ENCODE measurements around the gene ABI3BP. TPM values are rescaled to one million over a fixed set of nuclear protein-coding genes. Genes with fewer than 3 reads are reported as not detected.

Gene ABI3BP
- total RNA-seq, 2 experiments from 2014 or later: not detected

DNA sequence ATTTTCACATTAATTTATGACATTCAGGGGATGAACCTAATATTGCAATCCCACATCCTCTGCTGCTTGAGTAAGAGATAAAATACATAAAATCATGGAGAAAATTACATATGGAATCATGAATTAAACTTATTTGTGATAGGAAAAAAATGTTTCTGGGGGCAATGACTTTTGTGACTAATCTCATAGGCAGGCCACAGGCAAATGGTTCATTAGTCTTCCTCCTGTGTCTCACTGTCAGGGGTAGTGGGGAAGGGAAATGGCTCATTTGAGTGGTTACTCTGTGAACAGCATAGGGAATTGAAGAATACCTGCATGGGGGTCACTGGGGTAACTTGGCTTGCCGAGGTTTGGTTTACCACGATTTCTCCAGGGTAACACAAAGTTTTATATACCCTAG is 211.9 kb downstream of the ABI3BP start:
- no peaks in the 10 kb centered on the region for H3K4me1 Mint-ChIP-seq (ENCODE audit: low read depth)
- Histone ChIP-seq H3K9me3 (ENCODE audit: control insufficient read depth in 1 of 2, insufficient read depth in 1 of 2, low read length in 2 of 2) (peaks cover 0 to 3% of the 10 kb centered on the region in 2 experiments), H3K27ac (ENCODE audit: low read depth in 1 of 2, low read length in 2 of 2) (no peak overlapping the region), H3K36me3 (ENCODE audit: insufficient read depth, low read length) (no peaks in the 10 kb centered on the region), H3K4me3 (ENCODE audit: low read length) (no peak overlapping the region), H3K4me1 (ENCODE audit: insufficient read depth, low read length) (no peaks in the 10 kb centered on the region), H3K27me3 (ENCODE audit: control insufficient read depth in 1 of 2, insufficient read depth in 2 of 2, low read length in 2 of 2) (no peaks in the 10 kb centered on the region)
- DNase-seq: no peak
- H3K27ac Mint-ChIP-seq: no peak overlapping the region
- H3K9me3 Mint-ChIP-seq: no peaks in the 10 kb centered on the region
- TF ChIP-seq, protein P1, sequence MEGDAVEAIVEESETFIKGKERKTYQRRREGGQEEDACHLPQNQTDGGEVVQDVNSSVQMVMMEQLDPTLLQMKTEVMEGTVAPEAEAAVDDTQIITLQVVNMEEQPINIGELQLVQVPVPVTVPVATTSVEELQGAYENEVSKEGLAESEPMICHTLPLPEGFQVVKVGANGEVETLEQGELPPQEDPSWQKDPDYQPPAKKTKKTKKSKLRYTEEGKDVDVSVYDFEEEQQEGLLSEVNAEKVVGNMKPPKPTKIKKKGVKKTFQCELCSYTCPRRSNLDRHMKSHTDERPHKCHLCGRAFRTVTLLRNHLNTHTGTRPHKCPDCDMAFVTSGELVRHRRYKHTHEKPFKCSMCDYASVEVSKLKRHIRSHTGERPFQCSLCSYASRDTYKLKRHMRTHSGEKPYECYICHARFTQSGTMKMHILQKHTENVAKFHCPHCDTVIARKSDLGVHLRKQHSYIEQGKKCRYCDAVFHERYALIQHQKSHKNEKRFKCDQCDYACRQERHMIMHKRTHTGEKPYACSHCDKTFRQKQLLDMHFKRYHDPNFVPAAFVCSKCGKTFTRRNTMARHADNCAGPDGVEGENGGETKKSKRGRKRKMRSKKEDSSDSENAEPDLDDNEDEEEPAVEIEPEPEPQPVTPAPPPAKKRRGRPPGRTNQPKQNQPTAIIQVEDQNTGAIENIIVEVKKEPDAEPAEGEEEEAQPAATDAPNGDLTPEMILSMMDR (IDR thresholded peaks at IDR 0.05): no peak
- intact Hi-C loops (cut with DNase I, micrococcal nuclease): no loop called here
- H3K36me3 Mint-ChIP-seq (ENCODE audit: low read depth): no peaks in the 10 kb centered on the region
- no peak for ATAC-seq (ENCODE audit: poor library complexity)
- ChIA-PET CTCF (no interaction called here), POLR2A (no interaction called here)
- H3K27me3 Mint-ChIP-seq: no peaks in the 10 kb centered on the region
- H3K4me3 Mint-ChIP-seq: no peak overlapping the region

DNA sequence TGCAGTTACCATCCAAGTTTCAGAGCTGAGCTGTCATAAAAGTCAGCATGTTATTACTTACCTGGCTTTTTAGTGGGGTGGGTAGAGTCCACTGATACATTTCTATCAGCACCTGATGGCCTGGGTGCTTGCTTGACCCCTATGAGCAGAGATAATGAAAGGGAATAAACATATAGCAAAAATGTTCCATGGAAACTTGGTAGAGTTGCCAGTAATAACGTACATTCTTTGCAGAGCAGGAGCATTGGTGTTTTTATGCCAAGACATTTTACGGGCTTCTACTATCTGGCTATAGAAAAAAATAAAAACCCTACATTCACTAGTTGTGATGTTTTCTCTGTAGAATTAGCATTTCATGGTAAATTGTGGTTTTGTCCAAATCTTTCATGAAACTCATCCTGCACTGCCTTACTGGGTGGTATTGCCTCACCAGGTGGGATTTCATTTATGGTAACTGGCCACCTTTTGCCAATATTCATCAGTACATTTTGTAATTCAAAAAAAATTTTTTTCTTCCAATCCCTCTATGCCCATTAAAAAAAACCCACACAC is 213.1 kb downstream of the ABI3BP start:
- no peak overlapping the region for H3K4me3 ChIP-seq (ENCODE audit: low read length)
- CTCF ChIA-PET: no interaction called here
- TF ChIP-seq, protein P1 (IDR thresholded peaks at IDR 0.05): no peak
- no peak overlapping the region for H3K27ac Mint-ChIP-seq
- H3K27ac ChIP-seq (ENCODE audit: low read depth in 1 of 2, low read length in 2 of 2): no peak overlapping the region
- no peaks in the 10 kb centered on the region for H3K4me1 ChIP-seq (ENCODE audit: insufficient read depth, low read length)
- ATAC-seq (ENCODE audit: poor library complexity) (no peak), DNase-seq (no peak)
- no peaks in the 10 kb centered on the region for H3K9me3 Mint-ChIP-seq
- H3K27me3 ChIP-seq (ENCODE audit: control insufficient read depth in 1 of 2, insufficient read depth in 2 of 2, low read length in 2 of 2): no peaks in the 10 kb centered on the region
- no peaks in the 10 kb centered on the region for H3K27me3 Mint-ChIP-seq
- H3K36me3 Mint-ChIP-seq (ENCODE audit: low read depth): no peaks in the 10 kb centered on the region
- H3K4me1 Mint-ChIP-seq (ENCODE audit: low read depth): no peaks in the 10 kb centered on the region
- H3K9me3 ChIP-seq (ENCODE audit: control insufficient read depth in 1 of 2, insufficient read depth in 1 of 2, low read length in 2 of 2): no peaks in the 10 kb centered on the region
- POLR2A ChIA-PET: no interaction called here
- intact Hi-C loops (cut with DNase I, micrococcal nuclease): no loop called here
- H3K4me3 Mint-ChIP-seq: no peak overlapping the region
- H3K36me3 ChIP-seq (ENCODE audit: insufficient read depth, low read length): no peaks in the 10 kb centered on the region

DNA sequence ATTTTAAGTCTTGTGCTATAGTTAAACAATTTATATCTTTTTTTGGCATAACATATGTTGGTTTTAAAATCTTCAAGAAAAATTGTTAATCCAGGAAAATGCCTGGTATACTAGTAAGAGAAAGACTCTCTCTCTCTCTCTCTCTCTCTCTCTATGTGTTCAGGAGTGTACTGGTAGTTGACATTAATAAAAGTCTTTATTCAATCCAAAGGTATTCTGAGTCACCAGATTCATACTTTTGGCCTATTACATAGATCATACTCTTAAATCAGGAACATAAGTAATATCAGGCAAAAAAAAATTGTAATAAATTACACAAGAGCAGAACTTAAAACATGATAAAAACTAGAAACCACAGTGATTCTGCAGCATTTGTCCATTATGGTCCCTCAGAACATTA is 213.7 kb downstream of the ABI3BP start:
- Histone ChIP-seq H3K36me3 (ENCODE audit: insufficient read depth, low read length) (no peaks in the 10 kb centered on the region), H3K27ac (ENCODE audit: low read depth in 1 of 2, low read length in 2 of 2) (no peak overlapping the region), H3K4me1 (ENCODE audit: insufficient read depth, low read length) (no peaks in the 10 kb centered on the region), H3K27me3 (ENCODE audit: control insufficient read depth in 1 of 2, insufficient read depth in 2 of 2, low read length in 2 of 2) (no peaks in the 10 kb centered on the region), H3K4me3 (ENCODE audit: low read length) (no peak overlapping the region), H3K9me3 (ENCODE audit: control insufficient read depth in 1 of 2, insufficient read depth in 1 of 2, low read length in 2 of 2) (no peaks in the 10 kb centered on the region)
- ChIA-PET CTCF (no interaction called here), POLR2A (no interaction called here)
- ATAC-seq (ENCODE audit: poor library complexity) (no peak), DNase-seq (no peak)
- H3K27me3 Mint-ChIP-seq: no peaks in the 10 kb centered on the region
- H3K4me3 Mint-ChIP-seq: no peak overlapping the region
- H3K27ac Mint-ChIP-seq: no peak overlapping the region
- intact Hi-C loops (cut with DNase I, micrococcal nuclease): no loop called here
- no peaks in the 10 kb centered on the region for H3K36me3 Mint-ChIP-seq (ENCODE audit: low read depth)
- TF ChIP-seq, protein P1 (IDR thresholded peaks at IDR 0.05): no peak
- H3K4me1 Mint-ChIP-seq (ENCODE audit: low read depth): no peaks in the 10 kb centered on the region
- H3K9me3 Mint-ChIP-seq: no peaks in the 10 kb centered on the region

All from CD4-positive, alpha-beta T cell (primary cell).